Activated CD4-positive, alpha-beta T cell treated with anti-CD3 and anti-CD28 coated beads, Interleukin-2, Interleukin-4, amounts not matched to agents 100 ng/mL and 50 ng/mL, durations not matched to agents 16 hours and 8 hours (primary cell): ENCODE measurements around the gene SRP68.

Experiments used
- DNase-seq: peaks from one replicate; pipeline ENCODE4 v3.0.0-alpha.2; 2020; ENCODE audit warnings: low spot score

Gene SRP68

DNA sequence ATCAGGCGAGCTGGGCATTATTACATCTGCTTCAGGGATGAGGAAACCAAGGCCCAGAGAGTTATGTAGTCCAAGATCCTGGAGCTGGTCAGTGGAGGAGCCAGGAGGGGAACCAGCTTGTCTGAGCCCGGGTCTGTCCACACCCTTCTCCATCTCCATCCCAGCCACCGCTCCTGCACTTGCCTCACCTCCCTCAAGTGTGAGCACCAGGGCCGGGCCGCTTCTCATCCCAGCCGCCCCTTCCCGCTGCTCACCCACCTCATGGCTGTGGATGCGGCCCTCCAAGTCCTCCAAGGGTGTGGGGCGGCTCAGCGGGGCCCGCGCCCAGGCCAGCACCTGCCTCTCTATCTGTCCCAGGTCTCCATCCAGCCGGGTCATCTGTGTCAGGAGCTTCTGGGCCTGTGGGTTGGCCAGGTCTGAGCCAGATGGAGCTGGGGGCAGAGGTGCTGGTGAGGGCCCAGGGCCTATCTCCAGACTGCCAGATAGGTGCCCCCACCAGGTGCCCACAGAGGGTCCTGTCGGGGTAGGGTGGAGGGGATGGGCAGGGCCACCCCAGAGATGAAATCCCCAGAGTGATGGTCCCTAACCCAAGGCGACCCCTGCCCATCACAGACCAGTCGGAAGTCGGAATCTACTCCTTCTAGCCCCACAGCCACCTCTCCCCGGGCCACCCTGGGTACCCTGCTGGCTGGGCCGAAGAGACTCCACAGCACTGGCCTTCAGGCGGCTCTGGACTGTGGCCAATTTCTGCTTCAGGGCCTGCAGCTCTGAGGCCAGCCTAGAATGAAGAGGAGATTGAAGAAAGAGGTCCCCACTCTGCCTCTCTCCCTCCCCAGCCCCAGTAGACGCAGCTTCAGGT is 54.6 kb downstream of the SRP68 start:
- no peak for DNase-seq

DNA sequence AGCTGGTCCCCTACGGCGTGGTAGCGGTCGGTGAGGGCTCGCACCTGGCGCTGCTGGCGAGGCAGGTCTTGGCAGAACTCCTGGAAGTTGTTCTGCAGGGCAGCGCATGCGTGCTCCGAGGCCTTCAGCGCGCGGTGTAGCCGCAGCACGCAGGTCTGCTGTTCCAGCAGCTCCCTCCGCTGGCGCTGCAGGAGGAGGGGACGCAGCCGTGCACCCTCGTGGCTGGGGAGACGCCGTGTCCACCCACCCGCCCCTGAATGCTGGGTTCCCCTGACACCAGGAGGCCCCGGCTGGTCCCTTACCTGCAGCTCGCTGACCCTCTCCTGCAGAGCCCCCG is 57.4 kb downstream of the SRP68 start:
- DNase-seq, result no peak

DNA sequence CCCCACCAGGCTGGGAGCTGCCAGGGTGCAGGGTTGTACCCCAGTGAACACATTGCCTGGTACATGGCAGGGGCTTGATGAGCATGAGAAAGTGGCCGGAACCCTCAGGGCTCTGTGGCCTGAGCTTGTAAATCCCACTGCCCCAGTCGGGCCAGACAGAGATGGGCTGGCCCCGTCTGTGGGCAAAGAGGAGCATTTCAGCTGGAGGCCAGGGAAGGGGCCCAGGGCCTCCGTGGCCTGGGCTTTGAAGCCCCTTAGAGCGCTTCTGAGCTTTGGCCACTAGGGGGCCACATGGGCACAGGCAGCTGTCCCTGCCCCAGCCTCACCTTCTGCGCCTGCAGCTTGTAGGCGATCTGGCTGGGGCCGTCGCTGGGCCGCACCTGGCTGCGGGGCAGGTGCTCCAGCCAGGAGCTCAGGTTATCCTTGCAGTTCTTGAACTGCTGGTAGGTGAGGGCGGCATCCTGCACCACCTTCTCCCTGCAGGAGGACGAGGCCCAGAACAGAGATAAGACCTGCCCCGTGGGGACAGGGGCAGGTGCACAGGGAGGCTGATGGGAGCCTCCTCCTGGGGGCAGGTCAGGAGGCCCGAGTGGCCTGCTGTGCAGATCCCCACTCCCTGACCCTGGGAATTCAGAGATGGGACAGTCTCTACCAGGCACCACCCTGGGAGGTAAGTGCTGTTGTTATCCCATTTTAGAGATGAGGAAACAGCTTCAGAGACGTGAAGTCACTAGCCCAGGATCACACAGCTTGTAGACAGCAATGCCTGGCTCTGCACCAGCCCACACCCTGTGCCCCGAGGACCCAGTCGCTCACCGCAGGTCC is 58.0 kb downstream of the SRP68 start:
- peak; percentile 78 for DNase-seq

GRCh38 chr17:76013377-76013932 is 58.9 kb downstream of the SRP68 start:
- no peak for DNase-seq

- DNase-seq, result no peak
Measured at GRCh38 chr17:76011951-76012350, 60.4 kb downstream of the SRP68 start.

DNA sequence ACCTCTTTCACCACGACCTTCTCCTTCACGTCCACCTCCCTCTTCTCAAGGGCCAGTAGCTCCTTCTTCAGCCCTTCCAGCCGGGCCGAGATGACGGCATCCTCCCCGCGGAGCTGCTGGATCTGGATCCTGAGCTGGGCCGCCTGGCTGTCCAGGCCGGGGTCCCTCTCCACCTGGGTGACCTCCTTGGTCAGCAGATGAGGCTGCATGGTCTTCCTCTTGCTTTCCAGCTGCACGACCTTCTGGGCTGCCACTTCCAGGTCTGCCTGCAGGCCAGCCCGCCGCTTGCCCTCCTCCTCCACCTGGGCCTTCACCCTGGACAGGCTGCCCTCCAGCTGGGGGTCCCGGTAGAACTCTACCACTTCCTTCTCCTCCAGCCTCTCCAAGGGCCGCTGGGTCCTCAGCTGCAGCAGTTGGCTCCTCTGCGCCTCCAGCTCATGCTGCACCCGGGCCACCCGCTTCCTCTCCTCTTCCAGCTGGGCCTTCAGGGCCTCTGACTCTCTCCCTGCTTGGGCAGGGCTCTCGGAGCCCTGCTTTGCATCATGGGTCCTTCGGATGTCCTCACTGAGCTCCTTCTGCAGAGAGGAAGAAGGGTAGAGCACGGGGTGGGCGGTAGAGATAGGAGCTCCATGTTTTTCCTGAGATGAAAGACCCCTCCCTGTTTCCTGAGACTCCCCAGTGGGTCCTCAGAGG is 62.2 kb downstream of the SRP68 start:
- DNase-seq, result no peak

- DNase-seq, result no peak
Measured at GRCh38 chr17:76009447-76009846, 62.9 kb downstream of the SRP68 start.

DNA sequence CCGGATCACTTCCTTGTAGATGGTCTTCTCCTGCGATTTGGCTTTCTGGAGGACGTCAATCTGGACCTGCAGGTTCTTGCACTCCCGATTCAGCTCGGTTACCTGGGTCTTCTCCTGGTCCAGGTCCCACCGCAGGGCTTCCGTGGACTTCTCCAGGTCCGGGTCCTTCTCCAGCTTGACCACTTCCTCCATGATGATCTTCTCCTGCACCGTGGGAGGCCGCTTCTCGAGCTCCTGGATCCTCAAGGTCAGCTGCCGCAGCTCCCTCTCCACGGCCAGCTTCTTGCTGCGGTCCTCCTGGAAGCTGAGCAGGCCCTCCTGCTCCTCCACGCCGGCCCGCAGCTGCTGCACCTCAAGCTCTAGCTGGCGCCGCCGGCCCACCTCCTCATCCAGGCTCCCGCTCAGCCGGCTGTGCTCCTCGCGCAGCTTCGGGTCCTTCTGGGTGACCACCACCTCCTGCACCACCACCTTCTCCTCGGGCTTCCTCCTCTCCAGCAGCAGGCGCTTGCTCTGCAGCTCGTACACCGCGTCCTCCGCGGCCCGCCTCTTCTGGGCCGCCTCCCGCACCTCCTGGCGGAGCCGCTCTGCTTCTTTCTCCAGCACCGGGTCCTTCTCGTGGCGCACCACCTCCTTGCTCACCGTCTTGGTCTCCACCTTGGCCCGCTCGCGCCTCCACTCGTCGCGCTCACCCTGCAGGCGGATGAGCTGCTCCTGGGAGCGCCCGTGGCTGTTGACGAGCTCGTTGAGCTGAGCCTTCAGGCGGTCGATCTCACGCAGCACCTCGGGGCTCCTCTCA is 63.5 kb downstream of the SRP68 start:
- DNase-seq, result no peak

DNA sequence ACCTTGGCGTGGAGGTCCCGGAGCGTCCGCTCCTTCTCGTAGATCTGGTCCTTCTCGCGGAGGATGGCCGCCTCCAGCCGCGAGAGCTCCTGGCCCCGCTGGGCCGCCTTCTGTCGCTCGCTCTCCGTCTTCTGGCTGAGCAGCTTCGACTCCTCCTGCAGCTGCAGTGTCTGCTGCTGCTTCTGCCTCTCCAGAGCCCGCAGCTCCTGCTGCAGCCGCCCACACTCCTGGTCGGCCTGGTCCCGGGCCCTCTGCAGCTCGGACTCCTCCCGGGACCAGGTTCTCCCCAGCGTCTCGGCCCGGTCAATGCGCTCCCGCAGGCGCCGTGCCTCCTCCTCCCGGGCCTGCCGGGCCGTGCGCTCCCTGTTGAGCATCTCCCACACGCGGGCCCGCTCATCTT is 64.1 kb downstream of the SRP68 start:
- no peak for DNase-seq

GRCh38 chr17:76007850-76008165 is 64.5 kb downstream of the SRP68 start:
- DNase-seq, result no peak

GRCh38 chr17:76007131-76007849 is 65.0 kb downstream of the SRP68 start:
- no peak for DNase-seq

GRCh38 chr17:76005263-76006149 is 66.8 kb downstream of the SRP68 start:
- DNase-seq, result peak; percentile 83

DNA sequence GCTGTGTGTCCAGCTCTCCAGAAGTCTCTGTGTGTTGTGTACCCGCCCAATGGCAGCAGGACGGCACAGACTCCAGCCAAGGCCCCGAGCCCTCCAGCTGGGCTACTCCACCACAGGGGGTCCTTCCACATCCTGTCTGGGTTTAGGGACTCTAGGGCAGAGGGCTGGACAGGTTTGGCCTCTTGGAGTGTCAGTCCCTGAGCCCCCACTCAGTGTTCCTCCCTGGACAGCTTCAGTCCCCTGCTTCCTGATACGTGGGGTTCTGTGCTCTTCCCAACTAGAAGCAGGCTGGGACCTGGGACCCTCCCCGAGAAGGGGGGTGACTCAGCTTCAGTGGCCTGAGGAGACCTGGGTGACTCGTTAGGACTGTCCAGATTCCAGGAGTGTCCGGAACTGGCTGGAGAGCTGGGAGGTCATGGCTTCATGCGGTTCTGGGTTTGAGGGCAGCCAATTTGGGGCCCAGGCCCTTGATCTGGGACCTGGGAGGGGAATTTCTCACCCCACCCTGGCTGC is 67.5 kb downstream of the SRP68 start:
- no peak for DNase-seq

GRCh38 chr17:76003915-76004314 is 68.4 kb downstream of the SRP68 start:
- no peak for DNase-seq

DNA sequence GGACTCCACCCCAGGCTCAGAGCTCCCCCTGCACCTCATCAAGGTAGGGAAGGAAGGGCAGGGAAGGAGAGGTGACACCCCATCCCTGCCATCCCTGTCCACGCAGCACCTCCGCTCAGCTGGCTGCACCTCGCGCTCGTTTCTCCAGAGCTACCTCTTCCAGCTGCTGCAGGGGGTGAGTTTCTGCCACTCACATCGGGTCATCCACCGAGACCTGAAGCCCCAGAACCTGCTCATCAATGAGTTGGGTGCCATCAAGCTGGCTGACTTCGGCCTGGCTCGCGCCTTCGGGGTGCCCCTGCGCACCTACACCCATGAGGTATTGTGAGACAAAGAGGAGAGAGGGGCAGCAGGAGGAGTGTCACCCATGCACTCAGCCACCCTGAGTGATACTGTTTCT is 70.2 kb downstream of the SRP68 start:
- DNase-seq, result no peak

DNA sequence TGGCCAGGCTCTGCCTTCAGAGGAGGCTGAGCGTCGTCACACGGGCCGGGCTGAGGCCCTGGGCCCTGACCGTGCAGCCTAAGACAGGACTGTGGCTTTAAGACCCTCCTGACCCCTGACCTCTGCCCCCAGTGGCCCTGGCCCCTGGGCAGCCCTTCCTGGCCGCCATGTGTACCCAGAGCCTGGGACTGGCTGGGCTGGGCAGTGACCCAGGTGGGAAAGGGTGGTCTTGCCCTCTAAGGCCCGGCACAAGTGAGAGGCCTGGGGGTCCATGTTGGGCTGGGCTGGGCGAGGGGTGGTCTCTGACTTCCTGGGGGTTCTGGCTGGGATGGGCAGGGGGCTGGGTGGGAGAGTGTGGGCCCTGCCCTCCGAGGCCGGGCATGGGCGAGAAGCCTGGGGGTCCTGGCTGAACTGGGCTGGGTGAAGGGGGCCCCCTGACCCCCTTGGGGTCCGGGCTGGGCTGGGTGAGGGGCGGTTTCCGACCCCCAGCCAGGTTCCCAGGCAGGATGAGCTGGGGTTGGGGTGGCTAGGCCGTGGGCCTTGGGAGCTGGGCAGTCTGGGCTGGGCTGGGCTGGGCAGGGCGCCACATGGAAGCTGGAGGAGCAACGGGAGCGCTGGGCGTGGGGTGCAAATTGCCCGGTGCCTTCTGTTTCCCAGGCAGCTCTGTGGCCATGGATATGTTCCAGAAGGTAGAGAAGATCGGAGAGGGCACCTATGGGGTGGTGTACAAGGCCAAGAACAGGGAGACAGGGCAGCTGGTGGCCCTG is 71.4 kb downstream of the SRP68 start, which contains the start of gene CDK3:
CDK3 (plus strand) TSS at position 101 of the 767 bp plus-strand sequence; CDS start at position 672, 571 bp downstream.
- no peak for DNase-seq

- peak; percentile 68 for DNase-seq
Measured at GRCh38 chr17:76000016-76000754, 72.1 kb downstream of the SRP68 start.

DNA sequence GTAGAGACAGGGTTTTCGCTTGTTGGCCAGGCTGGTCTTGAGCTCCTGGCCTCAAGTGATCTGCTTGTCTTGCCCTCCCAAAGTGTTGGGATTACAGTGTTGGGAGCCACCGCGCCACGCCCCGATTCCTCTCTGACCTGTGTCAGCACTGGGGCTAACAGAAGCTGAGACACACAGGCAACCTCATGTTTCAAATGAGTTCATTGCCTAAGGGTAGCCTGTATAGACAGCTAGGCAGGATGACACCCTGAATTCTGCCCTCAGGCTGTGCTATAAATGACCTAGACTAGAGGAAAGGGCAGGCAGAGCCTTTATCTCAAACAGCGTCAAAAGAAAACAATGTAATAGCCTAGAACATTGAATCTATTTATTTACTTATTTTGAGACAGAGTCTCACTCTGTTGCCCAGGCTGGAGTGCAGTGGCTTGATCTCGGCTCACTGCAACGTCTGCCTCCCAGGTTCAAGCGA is 74.0 kb downstream of the SRP68 start:
- no peak for DNase-seq
